Aorta (tissue), 5 donors: ENCODE results near the gene CHRM4. TPM values are rescaled to one million over a fixed set of nuclear protein-coding genes. Genes with fewer than 3 reads are reported as not detected.
A peak's percentile ranks its signal among the peaks of the same experiment; 100 is the strongest.

Experiments
- ATAC-seq: fragments of 200-7000 bp; cut with Tn5 transposase; one replicate; pipeline ENCODE4 v1.9.1; 2022; ENCODE audit warnings: moderate library complexity; ENCODE audit not compliant: low FRiP score
- DNase-seq, 2 donors: peaks; one replicate each; pipeline ENCODE4 v3.0.0-alpha.2; 2020
- H3K27ac ChIP-seq, 2 donors: one replicate each; pipeline ENCODE4 v1.5.1; 2013; ENCODE audit warnings: low read length in 2 of 2, mild to moderate bottlenecking in 2 of 2, moderate library complexity in 2 of 2, control low read depth in 1 of 2, inconsistent platforms in 1 of 2, low read depth in 1 of 2
- H3K27me3 ChIP-seq, 2 donors: one replicate each; pipeline ENCODE4 v1.6.1; 2013; ENCODE audit warnings: control low read depth in 1 of 2, low read length in 1 of 2, mild to moderate bottlenecking in 1 of 2, moderate library complexity in 1 of 2; ENCODE audit not compliant: insufficient read depth in 2 of 2, control insufficient read depth in 1 of 2
- H3K36me3 ChIP-seq, 2 donors: one replicate each; pipeline ENCODE4 v1.6.1; 2013; ENCODE audit warnings: control low read depth in 1 of 2, low read length in 1 of 2, mild to moderate bottlenecking in 1 of 2; ENCODE audit not compliant: insufficient read depth in 2 of 2, control insufficient read depth in 1 of 2
- H3K4me1 ChIP-seq, 2 donors: one replicate each; pipeline ENCODE4 v1.6.1; 2013; ENCODE audit warnings: low read length in 2 of 2, control low read depth in 1 of 2, mild to moderate bottlenecking in 1 of 2, moderate library complexity in 1 of 2; ENCODE audit not compliant: insufficient read depth in 2 of 2, control insufficient read depth in 1 of 2
- H3K4me3 ChIP-seq, 2 donors: one replicate each; pipeline ENCODE4 v1.5.1; 2013; ENCODE audit warnings: low read length in 2 of 2, control low read depth in 1 of 2, mild to moderate bottlenecking in 1 of 2
- H3K9me3 ChIP-seq: one replicate; pipeline ENCODE4 v1.6.1; 2013; ENCODE audit warnings: mild to moderate bottlenecking, low read length; ENCODE audit not compliant: control insufficient read depth
- WGBS, 2 donors: extraction: QIAGEN DNeasy Blood & Tissue Kit; methylation state at CpG; one replicate each; pipeline ENCODE4 v1.1.7; 2013; 5-methylcytosine and 5-hydroxymethylcytosine counted together
- intact Hi-C, 2 donors: fragments of 100-400 bp; cut with DNase I; formaldehyde crosslinking; loops; one replicate each; pipeline versions ENCODE4 v1.14.2 to v1.15.0; 2022
- polyA plus RNA-seq, 2 donors: library from polyadenylated mRNA; stranded (reverse); fragments of 200-250 nt; gene quantifications; one replicate each; pipeline ENCODE4 v1.2.3, GENCODE V29; 2013
- total RNA-seq, 2 donors: library from RNA; stranded (reverse); fragmentation: NEBNext Ultra II Directional; extraction: Animal tissue kit (Norgen Biotek cat#: 25700); gene quantifications; one replicate each; pipeline ENCODE4 v1.2.1, GENCODE V29; 2021
- donor health status: healthy with polysubstance abuse.
- donor health status: Bipolar disorder and iron deficiency.
- donor health status: DM: no; HTN: no; CAD: no.
- donor health status: DM: no; HTN: no; CAD: no.
- donor health status: DM: yes; HTN: yes; CAD: no.

Gene CHRM4
- total and polyA plus RNA-seq, 4 donors, result 0.28 to 1.9 (median 0.29) TPM; not detected in 1

- ATAC-seq, result peak; percentile 92
- Histone ChIP-seq H3K27ac (no peak overlapping the region), H3K36me3 (peaks cover 0 to 3% of the 10 kb centered on the region in 2 donors), H3K4me1 (no peaks in the 10 kb centered on the region), H3K4me3 (no peak overlapping the region), H3K9me3 (no peaks in the 10 kb centered on the region), H3K27me3 (no peaks in the 10 kb centered on the region)
- intact Hi-C loops, result loop anchor here in 1 of 2 donors (5.0 kb wide), 1 partner anchor 225 kb away; the partner anchor contains the start of genes ATG13 and HARBI1
- 2 to 3% methylated on average over 66 to 71 of the region's 71 CpGs for WGBS, 2 donors
- DNase-seq, result peak; percentile 90 to 95
Measured at GRCh38 chr11:46392421-46393230, 1.1 kb upstream of the CHRM4 start.

- Histone ChIP-seq H3K27ac (no peak overlapping the region), H3K4me3 (no peak overlapping the region), H3K27me3 (no peaks in the 10 kb centered on the region), H3K4me1 (no peaks in the 10 kb centered on the region), H3K9me3 (no peaks in the 10 kb centered on the region), H3K36me3 (no peaks in the 10 kb centered on the region)
- no peak for DNase-seq
- no peak for ATAC-seq
- intact Hi-C loops, result loop anchor here in 1 of 2 donors (5.0 kb wide), 1 partner anchor 226 kb away; the partner anchor contains the start of genes ATG13 and HARBI1
- 1% methylated on average over 14 to 31 of the region's 31 CpGs for WGBS, 2 donors
Measured at GRCh38 chr11:46391186-46391577, 394 bp downstream of the CHRM4 start.

- H3K27ac ChIP-seq, result no peak overlapping the region
- WGBS, 2 donors, result 5 to 6% methylated on average over 43 to 49 of the region's 49 CpGs
- ATAC-seq (no peak), DNase-seq (no peak)
- no peaks in the 10 kb centered on the region for H3K4me1 ChIP-seq
- no peaks in the 10 kb centered on the region for H3K36me3 ChIP-seq
- no peaks in the 10 kb centered on the region for H3K9me3 ChIP-seq
- intact Hi-C loops, result loop anchor here in 1 of 2 donors (5.0 kb wide), 1 partner anchor 227 kb away; the partner anchor contains the start of genes ATG13 and HARBI1
- H3K27me3 ChIP-seq, result no peaks in the 10 kb centered on the region
- H3K4me3 ChIP-seq, result no peak overlapping the region
Measured at GRCh38 chr11:46390331-46391171, 1.0 kb downstream of the CHRM4 start.

GRCh38 chr11:46389450-46390330 is 1.9 kb downstream of the CHRM4 start:
- 1 to 2% methylated on average over 69 to 80 of the region's 80 CpGs for WGBS, 2 donors
- ATAC-seq, result peak; percentile 76
- H3K27ac ChIP-seq, result no peak overlapping the region
- DNase-seq, result peak; percentile 81 to 92
- no peak overlapping the region for H3K4me3 ChIP-seq
- no peaks in the 10 kb centered on the region for H3K9me3 ChIP-seq
- no peaks in the 10 kb centered on the region for H3K36me3 ChIP-seq
- H3K4me1 ChIP-seq, result no peaks in the 10 kb centered on the region
- H3K27me3 ChIP-seq, result no peaks in the 10 kb centered on the region
- intact Hi-C loops, result loop anchor here (2.0 to 5.0 kb wide), 3 partner anchors 147 to 228 kb away; partner anchors contain the start of genes ATG13 (in 1 of the 2) and HARBI1 (in 1 of the 2)

GRCh38 chr11:46388619-46389449 is 2.7 kb downstream of the CHRM4 start:
- ATAC-seq (no peak), DNase-seq (no peak)
- H3K9me3 ChIP-seq, result no peaks in the 10 kb centered on the region
- H3K4me3 ChIP-seq, result no peak overlapping the region
- H3K27me3 ChIP-seq, result no peaks in the 10 kb centered on the region
- WGBS, 2 donors, result 7% methylated on average over 21 of the region's 21 CpGs
- intact Hi-C loops, result loop anchor here (2.0 to 5.0 kb wide), 2 partner anchors 148 kb away; no protein-coding TSS in a partner anchor
- H3K36me3 ChIP-seq, result no peaks in the 10 kb centered on the region
- no peaks in the 10 kb centered on the region for H3K4me1 ChIP-seq
- no peak overlapping the region for H3K27ac ChIP-seq

- H3K27me3 ChIP-seq, result no peaks in the 10 kb centered on the region
- no peak overlapping the region for H3K27ac ChIP-seq
- WGBS, 2 donors, result 7 to 10% methylated on average over 24 of the region's 24 CpGs
- ATAC-seq, result no peak
- H3K9me3 ChIP-seq, result no peaks in the 10 kb centered on the region
- DNase-seq, result no peak
- no peak overlapping the region for H3K4me3 ChIP-seq
- intact Hi-C loops, result loop anchor here (2.0 to 5.0 kb wide), 2 partner anchors 149 kb away; no protein-coding TSS in a partner anchor
- H3K36me3 ChIP-seq, result no peaks in the 10 kb centered on the region
- H3K4me1 ChIP-seq, result no peaks in the 10 kb centered on the region
Measured at GRCh38 chr11:46387919-46388618, 3.5 kb downstream of the CHRM4 start.

- 72 to 83% methylated on average over 5 of the region's 5 CpGs for WGBS, 2 donors
- H3K27me3 ChIP-seq, result no peaks in the 10 kb centered on the region
- DNase-seq (no peak), ATAC-seq (no peak)
- no peak overlapping the region for H3K4me3 ChIP-seq
- intact Hi-C loops, result loop anchor here in 1 of 2 donors (5.0 kb wide), 1 partner anchor 150 kb away; no protein-coding TSS in a partner anchor
- no peaks in the 10 kb centered on the region for H3K9me3 ChIP-seq
- no peaks in the 10 kb centered on the region for H3K36me3 ChIP-seq
- no peak overlapping the region for H3K27ac ChIP-seq
- H3K4me1 ChIP-seq, result no peaks in the 10 kb centered on the region
Measured at GRCh38 chr11:46387456-46387855, 4.1 kb downstream of the CHRM4 start.
